MM.1S (cell line): ENCODE results near the gene LIN7A.

Experiments used
- DNase-seq: peaks from one replicate; pipeline ENCODE4 v3.0.0-alpha.2; 2015
- H2AFZ ChIP-seq: fragments of 300-600 bp; sonication (generic); 2 replicates; pipeline ENCODE4 v1.6.0; 2016; ENCODE audit warnings: antibody characterized with exemption, low read length
- H3F3A ChIP-seq: fragments of 300-600 bp; sonication (generic); 2 replicates; pipeline ENCODE4 v1.6.1; 2016; ENCODE audit warnings: mild to moderate bottlenecking, antibody characterized with exemption, low read length, moderate library complexity, mixed read lengths; ENCODE audit not compliant: insufficient read depth
- H3K27ac ChIP-seq: fragments of 300-600 bp; sonication (generic); 2 replicates; pipeline ENCODE4 v1.5.1; 2016; ENCODE audit warnings: mild to moderate bottlenecking, low read length
- H3K27me3 ChIP-seq: fragments of 300-600 bp; sonication (generic); replicated peaks from 2 replicates; pipeline ENCODE4 v1.6.0; 2016; ENCODE audit warnings: low read length; ENCODE audit not compliant: insufficient read depth
- H3K36me3 ChIP-seq: fragments of 300-600 bp; sonication (generic); replicated peaks from 2 replicates; pipeline ENCODE4 v1.6.1; 2016; ENCODE audit warnings: mild to moderate bottlenecking, low read length, mixed read lengths; ENCODE audit not compliant: insufficient read depth
- H3K4me1 ChIP-seq: fragments of 300-600 bp; sonication (generic); 2 replicates; pipeline ENCODE4 v1.6.1; 2016; ENCODE audit warnings: low read length, mixed read lengths
- H3K4me2 ChIP-seq: fragments of 300-600 bp; sonication (generic); 2 replicates; pipeline ENCODE4 v1.6.0; 2016; ENCODE audit warnings: low read depth, low read length
- H3K4me3 ChIP-seq: fragments of 300-600 bp; sonication (generic); 2 replicates; pipeline ENCODE4 v1.5.1; 2016; ENCODE audit warnings: low read length, mixed read lengths
- H3K79me2 ChIP-seq: fragments of 300-600 bp; sonication (generic); 2 replicates; pipeline ENCODE4 v1.6.1; 2016; ENCODE audit warnings: mixed run types, low read length, mixed read lengths
- H3K9ac ChIP-seq: fragments of 300-600 bp; sonication (generic); 2 replicates; pipeline ENCODE4 v1.6.1; 2016; ENCODE audit warnings: low read length, mixed read lengths
- H3K9me2 ChIP-seq: fragments of 300-600 bp; sonication (generic); replicated peaks from 2 replicates; pipeline ENCODE4 v1.6.1; 2016; ENCODE audit warnings: mild to moderate bottlenecking, low read length, mixed read lengths; ENCODE audit not compliant: insufficient read depth
- H3K9me3 ChIP-seq: fragments of 300-600 bp; sonication (generic); replicated peaks from 2 replicates; pipeline ENCODE4 v1.6.1; 2016; ENCODE audit warnings: mild to moderate bottlenecking, low read length, mixed read lengths; ENCODE audit not compliant: insufficient read depth
- H4K20me1 ChIP-seq: fragments of 300-600 bp; sonication (generic); 2 replicates; pipeline ENCODE4 v1.6.1; 2016; ENCODE audit warnings: mild to moderate bottlenecking, low read length, moderate library complexity, mixed read lengths; ENCODE audit not compliant: insufficient read depth
- CTCF ChIP-seq: fragments of 300-600 bp; sonication (generic); IDR thresholded peaks from 2 replicates; pipeline ENCODE4 v1.5.1; 2016; ENCODE audit warnings: antibody characterized with exemption, low read length, mixed read lengths
- EZH2 ChIP-seq: fragments of 300-600 bp; sonication (generic); optimal IDR thresholded peaks from 2 replicates; pipeline ENCODE3; 2017; ENCODE audit warnings: low read depth, mild to moderate bottlenecking, antibody characterized with exemption, low read length, mixed read lengths
- EZH2phosphoT487 ChIP-seq: fragments of 300-600 bp; sonication (generic); IDR thresholded peaks from 2 replicates; pipeline ENCODE4 v1.6.1; 2018; ENCODE audit warnings: antibody characterized with exemption, low read length

LIN7A gene

GRCh38 chr12:80761838-80762237, 175.9 kb downstream of the LIN7A start:
- Histone ChIP-seq H3K27ac (no peak overlapping the region), H3K27me3 (no peaks in the 10 kb centered on the region), H4K20me1 (no peaks in the 10 kb centered on the region), H3K4me2 (no peak overlapping the region), H3K9ac (no peak overlapping the region), H3F3A (no peaks in the 10 kb centered on the region), H3K4me3 (no peak overlapping the region), H3K79me2 (no peaks in the 10 kb centered on the region), H3K4me1 (no peaks in the 10 kb centered on the region), H2AFZ (no peak overlapping the region), H3K9me2 (no peaks in the 10 kb centered on the region), H3K36me3 (no peaks in the 10 kb centered on the region), H3K9me3 (no peaks in the 10 kb centered on the region)
- TF ChIP-seq EZH2 (no peak), CTCF (no peak), EZH2phosphoT487 (no peak)
- DNase-seq: no peak

GRCh38 chr12:80756875-80757274, 180.9 kb downstream of the LIN7A start:
- Histone ChIP-seq H4K20me1 (no peaks in the 10 kb centered on the region), H3K9me3 (no peaks in the 10 kb centered on the region), H3K9ac (no peak overlapping the region), H2AFZ (no peak overlapping the region), H3K4me2 (no peak overlapping the region), H3K27me3 (no peaks in the 10 kb centered on the region), H3K9me2 (no peaks in the 10 kb centered on the region), H3K36me3 (no peaks in the 10 kb centered on the region), H3K27ac (no peak overlapping the region), H3F3A (no peaks in the 10 kb centered on the region), H3K79me2 (no peaks in the 10 kb centered on the region), H3K4me3 (no peak overlapping the region), H3K4me1 (no peaks in the 10 kb centered on the region)
- DNase-seq: no peak
- TF ChIP-seq EZH2 (no peak), EZH2phosphoT487 (no peak), CTCF (no peak)

- TF ChIP-seq EZH2phosphoT487 (no peak), CTCF (no peak), EZH2 (no peak)
- H2AFZ ChIP-seq: no peak overlapping the region
- no peaks in the 10 kb centered on the region for H3K36me3 ChIP-seq
- no peak overlapping the region for H3K4me3 ChIP-seq
- H3K9me2 ChIP-seq: no peaks in the 10 kb centered on the region
- H4K20me1 ChIP-seq: no peaks in the 10 kb centered on the region
- H3F3A ChIP-seq: no peaks in the 10 kb centered on the region
- no peak overlapping the region for H3K4me2 ChIP-seq
- DNase-seq: no peak
- H3K9me3 ChIP-seq: no peaks in the 10 kb centered on the region
- no peak overlapping the region for H3K27ac ChIP-seq
- H3K4me1 ChIP-seq: no peaks in the 10 kb centered on the region
- no peaks in the 10 kb centered on the region for H3K27me3 ChIP-seq
- no peak overlapping the region for H3K9ac ChIP-seq
- H3K79me2 ChIP-seq: no peaks in the 10 kb centered on the region
Measured at GRCh38 chr12:80754274-80754673, 183.5 kb downstream of the LIN7A start.

- Histone ChIP-seq H3K36me3 (no peaks in the 10 kb centered on the region), H2AFZ (no peak overlapping the region), H3K9me3 (no peaks in the 10 kb centered on the region), H3K9me2 (no peaks in the 10 kb centered on the region), H4K20me1 (no peaks in the 10 kb centered on the region), H3K27me3 (no peaks in the 10 kb centered on the region), H3K9ac (no peak overlapping the region), H3K27ac (no peak overlapping the region), H3K4me3 (no peak overlapping the region), H3K4me1 (no peaks in the 10 kb centered on the region), H3K4me2 (no peak overlapping the region), H3F3A (no peaks in the 10 kb centered on the region), H3K79me2 (no peaks in the 10 kb centered on the region)
- TF ChIP-seq EZH2phosphoT487 (no peak), EZH2 (no peak), CTCF (no peak)
- no peak for DNase-seq
Measured at GRCh38 chr12:80752464-80752863, 185.3 kb downstream of the LIN7A start.
